ENCODE measurements around the gene ZNF746.

Gene ZNF746

DNA sequence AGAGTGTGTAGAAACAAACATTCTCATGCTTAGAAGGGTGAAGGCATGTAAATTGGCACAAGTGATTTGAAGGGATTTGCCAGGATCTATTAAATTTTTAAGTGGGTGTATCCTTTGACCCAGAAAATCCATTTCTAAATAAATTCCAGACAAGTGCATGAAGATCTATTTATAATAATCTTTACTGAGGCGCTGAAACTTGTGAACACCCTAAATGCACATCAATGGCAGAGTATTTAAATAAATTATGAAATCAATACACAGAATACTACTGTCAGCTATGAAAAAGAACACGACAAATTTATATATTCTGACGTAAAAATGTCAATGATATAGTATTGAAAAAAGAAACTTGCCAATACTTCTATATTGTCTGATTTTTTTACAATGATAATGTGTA, 54.7 kb downstream of the ZNF746 start:
- in situ Hi-C loops (cut with HindIII; ENCODE audit: low pct_ligation_motif_present, low pct_unique_long_range_greater_than_20kb, low sequenced_read_pairs): no loop called here
- DNase-seq: no peak

DNA sequence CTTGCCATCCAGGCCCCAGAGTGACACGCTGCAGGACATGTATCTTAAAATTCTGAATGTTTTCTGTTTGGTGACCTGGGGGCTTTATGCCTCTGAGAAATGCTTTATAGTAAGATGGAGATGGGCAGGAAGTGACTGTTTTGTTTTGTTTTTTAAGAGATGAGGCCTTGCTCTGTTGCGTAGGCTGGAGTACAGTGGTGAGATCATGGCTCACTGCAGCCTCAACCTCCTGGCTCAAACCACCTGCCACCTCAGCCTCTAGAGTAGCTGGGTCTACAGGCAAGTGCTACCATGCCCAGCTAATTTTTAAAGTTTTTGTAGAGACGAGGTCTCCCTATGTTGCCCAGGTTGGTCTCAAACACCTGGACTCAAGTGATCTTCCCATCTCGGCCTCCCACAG, 57.4 kb downstream of the ZNF746 start:
- no peak for DNase-seq
- in situ Hi-C loops (cut with HindIII; ENCODE audit: low pct_ligation_motif_present, low pct_unique_long_range_greater_than_20kb, low sequenced_read_pairs): no loop called here

DNA sequence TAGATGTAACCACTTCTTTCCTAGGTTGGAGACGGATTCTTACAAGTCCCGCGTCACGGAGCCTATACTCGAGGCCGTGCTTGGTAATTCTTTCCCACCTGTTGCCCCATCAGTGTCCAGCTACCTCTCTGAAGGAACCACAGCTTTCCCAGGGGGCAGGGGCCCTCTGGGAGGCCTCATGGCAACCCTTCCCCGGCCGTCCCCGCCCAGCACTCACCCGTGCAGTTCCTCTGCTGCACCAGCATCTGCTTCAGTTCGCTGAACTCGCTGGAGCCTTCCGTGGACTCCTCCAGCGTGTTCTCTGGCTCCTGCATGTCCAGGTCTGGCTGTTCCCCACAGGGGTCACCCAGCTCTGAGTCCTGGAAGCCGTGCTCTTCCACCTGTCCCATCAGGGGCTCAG, 61.3 kb downstream of the ZNF746 start:
- DNase-seq: no peak
- in situ Hi-C loops (cut with HindIII; ENCODE audit: low pct_ligation_motif_present, low pct_unique_long_range_greater_than_20kb, low sequenced_read_pairs): no loop called here

DNA sequence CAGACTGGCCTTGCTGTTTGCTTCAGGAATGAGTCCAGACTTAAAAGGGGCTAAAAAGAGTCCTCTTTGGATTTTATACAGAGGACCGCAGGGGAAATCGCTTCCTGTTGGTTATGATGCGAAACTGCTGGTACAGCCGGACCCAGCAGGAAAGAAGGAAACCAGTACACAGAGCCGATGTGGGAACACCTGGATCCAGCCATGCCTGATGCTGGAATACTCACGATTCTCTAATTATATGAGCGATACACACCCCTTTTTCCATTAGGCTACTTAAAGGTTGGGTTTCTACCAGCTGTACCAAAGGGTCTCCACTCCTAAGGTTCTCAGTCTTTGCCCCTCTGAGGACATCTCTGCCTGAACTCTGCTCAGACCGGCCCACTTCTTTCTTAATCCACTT, 64.5 kb downstream of the ZNF746 start:
- in situ Hi-C loops (cut with HindIII; ENCODE audit: low pct_ligation_motif_present, low pct_unique_long_range_greater_than_20kb, low sequenced_read_pairs): no loop called here

DNA sequence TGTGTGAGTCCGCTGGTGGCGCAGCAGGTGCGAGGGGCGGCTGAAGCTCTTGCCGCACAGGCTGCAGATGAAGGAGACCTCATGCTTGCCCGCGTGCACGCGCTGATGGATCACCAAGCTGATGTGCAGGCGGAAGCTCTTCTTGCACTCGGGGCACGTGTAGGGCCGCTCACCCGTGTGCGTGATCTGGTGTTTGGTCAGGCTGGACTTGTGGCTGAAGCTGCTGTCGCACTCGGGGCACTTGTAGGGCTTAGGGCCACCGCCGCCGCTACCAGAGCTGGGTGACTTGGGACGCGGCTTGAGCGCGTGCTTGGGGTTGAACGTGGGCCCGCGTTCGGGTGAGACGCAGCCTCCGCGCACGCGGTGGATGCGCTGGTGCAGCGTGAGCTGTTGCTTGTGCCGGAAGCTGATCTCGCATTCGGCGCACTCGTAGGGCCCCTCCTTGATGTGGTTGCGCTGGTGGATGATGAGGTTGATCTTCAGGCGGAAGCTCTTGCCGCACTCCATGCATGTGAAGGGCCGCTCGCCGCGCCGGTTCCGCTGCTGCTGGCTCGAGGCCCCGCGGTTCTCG, 65.4 kb downstream of the ZNF746 start:
- no peak for DNase-seq
- in situ Hi-C loops (cut with HindIII; ENCODE audit: low pct_ligation_motif_present, low pct_unique_long_range_greater_than_20kb, low sequenced_read_pairs): no loop called here

More for the DNA sequence above, 64.5 kb downstream of the ZNF746 start:
- DNase-seq: no peak

DNA sequence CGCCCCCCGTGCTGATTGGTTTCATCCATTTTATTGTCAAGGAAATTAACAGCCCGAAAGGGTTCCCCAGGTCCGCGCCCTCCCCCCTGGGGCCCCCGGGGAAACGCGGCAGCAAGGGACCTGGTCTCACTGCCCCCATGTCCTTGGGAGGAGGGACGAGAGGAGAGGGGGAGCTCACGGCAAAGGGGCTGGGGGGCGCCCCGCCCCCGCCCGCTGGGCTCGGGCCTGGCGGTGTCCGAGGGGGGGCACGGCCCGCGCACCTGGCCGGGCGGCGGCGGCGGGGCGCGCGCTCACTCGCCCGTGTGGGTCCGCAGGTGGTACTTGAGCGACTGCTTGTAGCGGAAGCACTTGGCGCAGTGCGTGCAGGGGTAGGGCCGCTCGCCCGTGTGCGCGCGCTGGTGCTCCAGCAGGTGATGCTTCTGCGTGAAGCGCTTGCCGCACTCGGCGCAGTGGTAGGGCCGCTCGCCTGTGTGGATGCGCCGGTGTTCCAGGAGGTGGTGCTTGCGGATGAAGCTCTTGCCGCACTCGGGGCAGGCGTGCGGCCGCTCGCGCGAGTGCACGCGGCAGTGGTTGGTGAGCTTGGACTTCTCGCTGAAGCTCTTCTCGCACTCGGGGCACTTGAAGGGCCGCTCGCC, 66.0 kb downstream of the ZNF746 start:
- DNase-seq: no peak

DNA sequence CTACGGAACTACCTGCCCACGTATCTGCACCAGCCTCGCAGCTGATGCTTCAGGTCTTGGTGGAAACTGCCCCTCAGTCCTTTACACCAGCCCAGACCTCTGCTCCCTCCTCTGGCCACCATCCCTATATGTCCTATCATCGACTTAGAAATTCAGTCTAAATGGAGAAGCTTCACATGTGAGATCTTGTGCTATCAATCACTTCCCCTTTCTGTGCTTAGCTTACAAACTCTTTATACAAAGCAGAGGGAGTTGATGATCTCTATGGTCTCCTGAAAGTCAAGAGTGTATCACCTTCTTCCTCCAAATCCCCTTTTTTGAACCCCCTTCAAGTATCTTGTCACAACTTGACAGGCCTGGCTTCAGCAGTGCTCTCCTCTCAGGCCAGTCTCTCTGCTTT, 67.4 kb downstream of the ZNF746 start:
- in situ Hi-C loops (cut with HindIII; ENCODE audit: low pct_ligation_motif_present, low pct_unique_long_range_greater_than_20kb, low sequenced_read_pairs): no loop called here
- no peak for DNase-seq

More for the DNA sequence above, 66.0 kb downstream of the ZNF746 start:
- in situ Hi-C loops (cut with HindIII; ENCODE audit: low pct_ligation_motif_present, low pct_unique_long_range_greater_than_20kb, low sequenced_read_pairs): no loop called here

DNA sequence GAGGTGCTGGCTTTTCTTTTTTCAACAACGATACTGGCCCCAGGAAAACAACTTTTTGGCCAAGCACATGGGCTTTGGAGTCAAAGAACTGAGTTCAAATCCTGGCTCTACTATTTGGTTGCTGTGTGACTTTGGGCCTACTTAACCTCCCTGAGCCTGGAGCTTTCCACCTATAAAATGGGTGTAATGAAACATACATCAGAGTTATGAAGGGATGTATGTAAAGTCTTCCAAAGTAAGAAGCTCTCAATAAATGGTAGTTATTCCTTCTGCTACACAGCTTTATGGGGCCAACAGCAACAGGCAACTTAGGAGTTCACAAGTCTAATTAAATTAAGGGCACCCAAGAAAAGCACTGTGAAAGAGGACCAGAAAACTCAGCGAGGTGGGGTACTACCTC, 69.7 kb downstream of the ZNF746 start:
- DNase-seq: no peak
- in situ Hi-C loops (cut with HindIII; ENCODE audit: low pct_ligation_motif_present, low pct_unique_long_range_greater_than_20kb, low sequenced_read_pairs): no loop called here

DNA sequence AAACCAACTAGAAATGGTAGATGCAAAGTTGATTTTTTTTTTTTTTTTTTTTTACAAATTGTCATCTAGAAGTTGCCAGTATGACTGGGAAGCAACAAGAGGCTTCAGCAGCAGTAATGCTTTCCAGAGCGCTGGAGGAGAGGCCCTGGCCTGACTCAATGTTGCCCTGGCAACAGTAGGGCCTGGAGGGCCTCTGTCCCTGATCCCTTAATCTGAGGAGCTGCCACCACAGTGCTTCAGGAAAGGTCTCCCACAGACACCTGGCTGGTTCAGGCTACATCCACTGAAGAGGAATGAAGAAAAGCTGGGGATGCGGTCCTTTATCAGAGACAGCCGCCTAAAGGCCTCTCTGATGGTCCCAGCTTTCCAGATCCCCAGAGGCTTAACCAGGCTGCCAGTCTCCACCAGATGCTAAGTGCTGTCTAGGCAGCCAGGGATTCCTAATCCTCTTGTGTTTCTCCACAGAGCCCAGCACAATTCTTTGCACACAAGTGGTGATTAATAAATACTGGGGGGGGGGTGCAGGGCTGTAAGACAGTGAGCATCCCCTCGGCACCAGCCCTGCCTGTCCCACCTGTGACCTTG, 70.4 kb downstream of the ZNF746 start:
- in situ Hi-C loops (cut with HindIII; ENCODE audit: low pct_ligation_motif_present, low pct_unique_long_range_greater_than_20kb, low sequenced_read_pairs): no loop called here

DNA sequence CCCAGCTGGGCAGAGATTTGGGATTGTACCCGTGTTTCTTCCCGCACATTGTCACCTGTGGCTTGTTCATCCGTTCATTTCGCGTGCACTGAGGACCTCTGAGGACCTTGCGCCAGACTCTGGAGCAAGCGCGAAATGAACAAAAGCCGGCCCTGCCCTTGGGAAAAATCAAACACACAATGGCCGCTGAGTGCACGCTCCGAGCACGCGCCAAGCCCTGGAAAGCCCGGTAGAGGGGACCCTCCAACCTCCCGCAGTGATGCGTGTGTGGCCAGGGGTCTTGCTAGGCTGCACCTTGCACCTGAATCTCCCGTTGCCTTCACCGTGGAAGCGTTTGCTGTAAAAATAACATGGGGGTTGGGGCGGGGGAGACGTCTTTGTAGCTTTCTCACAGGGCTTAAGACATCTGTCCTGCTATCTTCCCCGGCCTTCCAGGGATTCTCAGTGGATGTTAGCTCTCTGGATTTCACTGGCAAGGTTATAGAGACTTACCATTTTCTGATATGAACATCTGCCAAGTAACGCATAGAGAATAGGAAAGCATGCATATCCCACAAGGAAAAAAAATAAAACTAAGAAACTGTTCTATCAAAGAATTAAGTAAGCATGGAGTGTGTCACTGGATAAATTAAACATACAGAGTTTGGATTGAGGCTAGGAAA, 74.0 kb downstream of the ZNF746 start:
- in situ Hi-C loops (cut with HindIII; ENCODE audit: low pct_ligation_motif_present, low pct_unique_long_range_greater_than_20kb, low sequenced_read_pairs): no loop called here
- DNase-seq: no peak

More for the DNA sequence above, 70.4 kb downstream of the ZNF746 start:
- DNase-seq: no peak

DNA sequence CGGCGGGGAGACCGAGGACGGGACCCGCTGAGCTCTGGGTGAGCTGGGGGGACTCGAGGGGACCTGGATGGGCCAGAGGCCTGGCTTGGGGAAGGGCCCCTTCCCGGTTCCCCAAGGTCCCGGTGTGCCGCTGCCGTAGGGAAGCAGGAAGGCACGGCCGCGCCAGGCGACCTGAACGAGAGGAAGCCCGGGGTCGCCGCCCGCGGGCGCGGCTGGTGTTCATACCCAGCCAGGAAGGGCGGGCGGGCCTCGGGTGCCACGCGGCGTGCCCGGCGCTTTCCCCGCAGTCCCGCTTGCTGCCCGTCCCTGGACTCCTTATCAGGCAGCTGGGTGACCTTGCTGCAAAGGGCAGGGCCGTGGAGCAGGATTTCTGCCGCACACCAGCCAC, 74.7 kb downstream of the ZNF746 start:
- in situ Hi-C loops (cut with HindIII; ENCODE audit: low pct_ligation_motif_present, low pct_unique_long_range_greater_than_20kb, low sequenced_read_pairs): no loop called here
- DNase-seq: no peak

Data from ACHN (cell line).